Activated CD8-positive, alpha-beta memory T cell treated with anti-CD3 and anti-CD28 coated beads, Interleukin-2, amount 50 U/mL, for 4 hours (primary cell): Measurements from ENCODE around the gene POU2F1.
"Not testable (repeated sequence)": the region's sequence is repeated elsewhere in the genome, so short reads cannot be mapped to it uniquely, and the experiment has no call there.

ENCODE experiments used
- DNase-seq: peaks from one replicate; pipeline ENCODE4 v3.0.0-alpha.2; 2020

POU2F1 gene

GRCh38 chr1:167233373-167233772 is 12.7 kb downstream of the POU2F1 start:
- DNase-seq, result no peak

DNA sequence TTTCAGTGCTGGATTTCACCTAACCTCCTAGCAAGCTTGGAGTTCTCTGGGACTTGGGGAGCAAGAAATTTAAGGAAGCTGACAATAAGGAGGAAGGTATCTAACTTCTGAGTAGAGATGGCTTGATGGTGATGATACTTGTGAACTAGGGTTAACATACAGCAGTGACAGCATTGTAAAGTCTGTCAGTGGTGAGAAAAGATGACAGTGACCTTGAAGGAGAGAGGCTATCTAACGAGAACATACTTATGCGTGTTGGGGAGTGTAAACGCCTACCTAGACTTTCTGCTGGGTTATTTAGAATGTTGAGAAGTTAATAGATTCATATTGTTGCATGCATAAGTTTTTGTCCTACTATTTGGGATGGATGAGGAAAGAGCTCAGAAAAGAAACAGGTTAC is 16.3 kb downstream of the POU2F1 start:
- DNase-seq, result no peak

- DNase-seq, result no peak
Measured at GRCh38 chr1:167238713-167239112, 18.0 kb downstream of the POU2F1 start.

- no peak for DNase-seq
Measured at GRCh38 chr1:167239257-167239656, 18.6 kb downstream of the POU2F1 start.

GRCh38 chr1:167244244-167244643 is 23.6 kb downstream of the POU2F1 start:
- no peak for DNase-seq

DNA sequence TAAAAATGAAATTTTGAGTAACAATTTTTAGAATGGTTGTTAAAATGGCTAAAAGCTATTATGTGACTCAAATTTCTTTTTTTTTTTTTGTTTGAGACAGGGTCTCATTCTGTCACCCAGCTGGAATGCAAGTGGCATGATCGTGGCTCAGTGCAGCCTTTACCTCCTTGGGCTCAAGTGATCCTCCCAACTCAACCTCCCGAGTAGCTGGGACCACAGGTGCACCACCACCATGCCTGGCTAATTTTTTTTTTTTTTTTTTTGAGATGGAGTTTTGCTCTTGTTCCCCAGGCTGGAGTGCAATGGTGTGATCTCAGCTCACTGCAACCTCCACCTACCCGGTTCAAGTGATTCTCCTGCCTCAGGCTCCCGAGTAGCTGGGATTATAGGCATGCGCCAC is 24.5 kb downstream of the POU2F1 start:
- DNase-seq, result not testable (repeated sequence)

DNA sequence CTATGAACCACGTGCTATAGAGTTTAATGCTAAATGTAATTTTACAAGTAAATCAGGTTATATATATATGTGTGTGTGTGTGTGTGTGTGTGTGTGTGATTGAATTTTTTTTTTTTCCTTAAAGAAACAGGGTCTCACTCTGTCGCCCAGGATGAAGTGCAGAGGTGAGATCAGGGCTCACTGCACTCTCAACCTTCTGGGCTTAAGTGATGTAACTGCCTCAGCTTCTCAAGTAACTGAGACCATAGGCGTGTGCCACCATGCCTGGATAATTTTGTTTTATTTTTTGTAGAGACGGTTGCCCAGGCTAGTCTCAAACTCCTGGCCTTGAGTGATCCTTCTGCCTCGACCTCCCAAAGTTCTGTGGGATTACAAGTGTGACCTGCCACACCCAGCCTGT is 26.3 kb downstream of the POU2F1 start:
- DNase-seq, result no peak

DNA sequence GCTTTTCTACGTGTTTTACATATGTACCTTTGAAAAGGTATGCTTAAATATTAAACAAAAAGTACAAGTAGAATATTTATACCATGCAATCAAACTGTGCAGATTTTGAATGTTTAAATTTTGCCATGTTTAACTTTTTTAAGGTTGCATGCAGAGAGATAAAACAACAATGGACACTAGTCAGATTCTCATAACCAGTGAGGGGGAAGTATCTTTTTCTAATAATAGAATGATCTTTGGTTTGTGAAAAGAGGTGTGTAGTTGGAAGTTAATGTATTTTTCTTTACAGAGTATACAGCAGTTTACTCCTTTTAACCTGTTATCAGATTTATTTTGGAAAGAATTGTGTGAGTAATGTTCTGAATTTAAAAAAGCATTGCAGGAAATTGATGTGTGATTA is 27.1 kb downstream of the POU2F1 start:
- DNase-seq, result no peak

DNA sequence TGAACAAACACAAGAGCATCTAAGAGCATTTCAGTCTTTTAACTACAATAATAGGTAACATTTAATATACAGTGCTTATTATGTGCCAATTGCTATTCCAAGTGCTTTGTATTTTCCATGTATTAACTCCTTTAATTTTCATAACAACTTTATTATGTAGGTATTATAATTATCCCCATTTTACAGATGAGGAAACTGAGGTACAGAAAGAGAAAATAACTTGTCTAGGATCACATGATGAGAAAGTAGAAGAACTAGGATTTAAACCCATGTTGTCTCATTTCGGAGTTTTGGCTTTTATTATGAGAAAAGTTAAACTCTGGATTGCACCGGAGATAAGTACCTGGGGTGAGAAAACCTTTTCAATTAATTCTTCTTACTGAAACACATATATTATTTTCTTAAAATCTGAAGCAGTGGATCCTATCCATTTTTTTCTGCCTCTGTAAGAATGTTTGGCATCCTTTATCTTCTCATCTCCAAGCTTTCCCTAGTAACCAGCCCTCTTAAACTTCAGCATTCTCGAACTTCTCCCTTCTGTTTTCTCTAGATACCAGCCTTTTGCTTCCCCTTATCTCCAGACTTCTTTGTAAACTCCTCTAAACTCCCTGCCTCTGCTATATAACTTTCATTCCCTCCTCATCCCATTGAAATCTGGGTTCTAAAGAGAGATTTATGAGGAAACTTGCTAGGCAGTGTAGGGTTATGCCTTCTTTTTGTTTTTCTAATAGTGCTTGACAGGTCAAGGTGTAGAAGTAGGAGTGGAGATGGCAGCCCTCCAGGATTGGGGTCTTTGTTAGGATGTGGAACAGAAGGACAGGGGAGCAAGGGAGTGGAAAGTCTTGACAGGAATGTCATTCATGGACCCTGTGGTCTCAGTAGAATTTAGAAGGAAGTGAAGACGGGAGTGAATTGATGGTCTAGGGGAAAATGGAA is 28.3 kb downstream of the POU2F1 start:
- DNase-seq, result no peak

DNA sequence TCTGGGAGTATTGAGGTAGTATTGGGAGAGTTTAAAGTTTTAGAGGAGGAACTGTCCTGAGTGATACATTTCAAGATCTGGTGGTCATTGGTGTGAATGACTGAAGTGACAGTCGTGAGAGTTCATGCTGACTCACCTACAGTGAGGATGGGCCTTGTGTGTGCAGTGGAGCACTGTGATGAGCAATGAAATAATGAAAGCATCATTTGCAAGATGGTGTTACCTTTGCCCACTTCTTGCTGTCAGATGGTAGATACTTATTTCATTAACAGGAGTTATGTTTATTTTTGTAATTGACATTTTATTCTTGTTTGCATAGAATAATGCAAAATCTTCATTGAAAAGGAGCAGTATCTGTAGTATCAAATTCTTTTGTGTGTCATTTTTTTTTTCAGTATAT is 29.0 kb downstream of the POU2F1 start:
- no peak for DNase-seq

DNA sequence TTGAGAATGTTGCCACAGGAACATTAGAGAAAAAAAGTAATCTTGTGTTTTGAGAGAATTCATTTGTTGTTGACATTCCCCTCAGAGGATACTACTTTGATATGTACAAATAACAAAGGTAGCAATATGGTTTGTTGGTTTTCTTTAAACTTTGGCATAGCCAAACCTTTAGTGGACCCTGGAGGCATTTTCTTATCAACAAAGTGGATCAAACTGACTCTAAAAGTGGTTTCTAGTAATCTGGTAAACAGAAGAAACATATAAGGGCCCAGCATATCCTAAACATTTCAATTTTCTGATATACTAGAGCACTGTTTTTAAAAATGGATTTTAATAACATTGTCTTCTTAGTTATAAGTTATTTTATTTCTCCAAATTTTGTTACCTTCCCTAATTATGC is 29.8 kb downstream of the POU2F1 start:
- no peak for DNase-seq

DNA sequence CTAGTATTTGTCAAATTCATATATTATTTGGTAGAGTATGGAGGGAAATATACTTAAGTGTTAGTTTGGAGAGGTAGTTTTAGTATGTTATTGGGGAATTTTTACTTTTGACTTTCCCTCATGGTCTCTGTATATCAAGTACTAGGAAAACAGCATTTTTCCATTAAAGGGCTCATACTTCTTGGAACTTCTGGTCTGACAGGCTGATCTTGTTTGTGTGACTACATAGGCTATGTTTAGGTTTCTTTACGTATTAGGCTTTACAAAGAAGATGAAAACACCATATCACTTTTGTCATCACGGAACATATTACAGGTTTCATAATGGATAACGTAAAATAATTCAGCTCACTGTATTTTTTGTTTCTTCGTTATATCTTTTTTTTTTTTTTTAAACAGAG is 30.8 kb downstream of the POU2F1 start:
- DNase-seq, result no peak

GRCh38 chr1:167252986-167253385 is 32.3 kb downstream of the POU2F1 start:
- DNase-seq, result no peak

DNA sequence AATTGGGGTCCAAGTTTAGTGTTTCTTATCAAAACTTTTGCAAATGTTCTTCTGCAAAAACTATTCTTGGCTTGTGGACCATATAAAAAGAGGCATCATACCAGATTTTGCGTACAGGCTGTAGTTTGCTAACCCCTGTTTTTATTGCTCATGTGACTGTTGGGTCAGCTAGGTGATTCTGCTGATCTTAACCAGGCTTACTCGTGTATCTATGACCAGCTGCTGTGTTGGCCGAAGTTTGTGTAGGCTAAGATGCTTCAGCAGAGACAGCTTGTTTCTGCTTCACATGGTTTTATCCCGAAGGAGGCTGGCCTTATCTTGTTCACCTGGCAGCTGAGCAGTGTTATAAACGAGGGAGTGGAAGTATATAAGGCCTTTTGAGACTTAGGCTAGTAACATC is 38.2 kb downstream of the POU2F1 start:
- no peak for DNase-seq

DNA sequence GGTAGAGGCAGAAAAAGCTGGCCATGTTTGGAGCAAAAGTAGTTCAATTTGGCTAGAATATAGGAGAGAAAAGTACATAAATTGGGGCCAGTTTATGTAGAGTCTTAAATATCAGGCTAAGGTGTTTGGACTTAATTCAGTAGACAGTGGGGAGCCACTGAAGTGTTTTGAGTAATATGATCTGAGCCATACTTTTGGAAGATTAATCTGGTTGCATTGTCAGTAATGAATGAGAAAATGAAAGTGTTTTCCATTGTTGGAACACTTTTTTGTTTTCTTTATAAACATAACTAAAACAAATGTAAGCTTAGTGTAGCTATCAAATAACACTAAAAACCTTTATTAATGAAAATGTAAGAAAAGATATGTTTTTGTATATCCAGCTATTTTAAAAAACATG is 42.1 kb downstream of the POU2F1 start:
- no peak for DNase-seq

- DNase-seq, result no peak
Measured at GRCh38 chr1:167263344-167263743, 42.7 kb downstream of the POU2F1 start.

DNA sequence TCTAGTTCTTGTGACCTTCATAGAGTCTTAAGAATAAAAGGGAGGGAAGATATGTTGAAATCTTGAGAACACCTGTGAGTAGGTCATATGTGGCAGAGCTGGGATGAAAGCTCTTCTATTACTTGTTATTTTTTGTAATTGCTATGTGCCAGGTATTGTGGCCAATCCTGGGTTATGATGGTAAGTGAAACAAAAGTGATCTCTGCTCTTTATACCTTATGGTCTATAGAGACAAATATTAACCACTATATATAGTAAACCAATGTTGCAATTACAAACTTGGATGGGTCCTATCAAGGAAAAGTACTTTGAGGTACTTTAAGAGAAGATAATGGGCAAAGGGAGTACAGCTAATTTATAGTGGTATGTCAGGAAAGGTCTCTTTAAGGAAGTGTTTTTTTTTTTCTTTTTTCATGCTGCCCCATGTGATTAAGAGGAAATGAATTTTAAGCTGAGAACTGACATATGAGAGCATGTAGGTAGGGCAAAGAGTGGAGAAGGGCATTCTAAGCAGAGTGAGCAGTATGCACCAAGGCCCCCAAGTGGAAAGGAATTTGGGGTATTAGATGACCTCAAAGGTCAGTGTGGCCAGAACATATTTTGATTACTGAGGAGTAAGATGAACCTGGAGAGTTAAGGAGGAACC is 43.3 kb downstream of the POU2F1 start:
- DNase-seq, result no peak

DNA sequence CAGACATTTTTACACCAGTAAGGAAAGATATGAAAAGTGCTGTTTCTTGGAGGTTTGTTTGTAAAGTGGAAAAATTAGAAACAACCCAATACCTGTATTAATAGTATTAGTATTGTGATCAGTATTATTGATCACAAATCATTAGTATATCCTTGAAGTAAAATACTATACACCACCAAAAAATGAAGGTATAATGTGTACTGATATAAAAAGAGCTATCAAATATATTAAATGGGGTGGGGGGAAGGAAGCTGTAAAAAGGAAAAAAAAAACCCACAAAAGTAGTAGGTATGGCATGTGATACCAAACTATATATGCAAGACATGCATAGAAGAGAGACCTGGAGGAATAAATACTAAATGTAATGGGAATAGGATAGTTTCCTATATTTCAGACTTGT is 46.3 kb downstream of the POU2F1 start:
- no peak for DNase-seq

DNA sequence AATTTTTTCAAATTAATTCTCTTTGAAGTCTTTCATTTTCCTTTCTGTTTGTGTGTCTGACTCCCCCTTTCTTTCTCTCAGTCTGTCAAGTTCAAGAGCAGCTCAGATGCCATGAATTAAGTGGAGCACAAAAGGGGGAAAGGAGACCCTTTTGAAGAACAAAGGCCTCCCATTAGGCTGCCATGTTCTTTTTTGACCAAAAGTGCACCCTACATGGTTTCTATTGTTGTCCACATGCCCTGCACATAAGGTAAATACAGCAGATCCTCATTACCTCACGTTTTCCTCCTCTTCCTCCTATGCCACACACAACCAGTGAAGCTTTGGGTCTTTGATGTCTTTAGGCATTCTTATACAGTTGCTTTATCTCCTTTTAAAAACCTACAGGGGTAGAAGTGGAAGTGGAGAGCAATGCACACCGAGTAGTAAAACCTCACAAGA is 47.7 kb downstream of the POU2F1 start:
- DNase-seq, result no peak

DNA sequence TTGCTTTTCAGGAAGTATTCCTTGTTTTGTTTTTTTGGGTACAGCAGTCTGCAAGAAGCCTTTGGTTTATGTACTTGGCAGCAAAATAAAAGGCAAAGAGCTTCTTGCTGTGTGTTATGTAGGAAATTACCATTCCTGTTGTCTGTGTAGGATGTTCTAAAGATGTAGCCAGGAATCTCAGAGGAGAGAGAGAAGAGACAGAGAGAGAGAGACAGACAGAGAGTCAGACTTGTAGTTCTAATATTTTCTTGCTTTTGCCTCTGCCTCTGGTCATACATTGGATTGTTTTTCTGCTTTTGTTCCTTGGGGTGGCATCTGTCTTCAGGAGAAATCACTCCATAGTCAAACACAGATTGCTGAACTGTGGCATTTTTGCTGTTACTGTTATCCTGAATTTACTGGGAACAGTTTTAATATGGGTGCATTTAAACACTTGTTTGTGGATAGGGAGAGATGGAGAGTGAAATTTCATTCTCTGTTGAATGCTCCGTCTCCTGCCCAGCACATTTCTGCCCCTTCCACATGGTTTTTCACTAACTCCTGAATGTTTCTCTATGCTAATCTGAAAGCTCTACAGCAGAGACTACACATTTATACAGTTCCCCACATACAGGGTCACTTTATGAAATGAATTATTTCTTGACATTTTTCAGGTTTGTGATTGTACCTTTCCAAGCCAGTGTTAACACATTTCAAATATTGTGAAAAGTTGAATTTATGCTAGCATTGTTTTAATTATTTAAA is 49.8 kb downstream of the POU2F1 start:
- DNase-seq, result no peak

- no peak for DNase-seq
Measured at GRCh38 chr1:167272369-167272957, 51.8 kb downstream of the POU2F1 start.

- no peak for DNase-seq
Measured at GRCh38 chr1:167273027-167273800, 52.5 kb downstream of the POU2F1 start.
